Inferior parietal cortex (tissue), 1 donor: ENCODE measurements around the gene PCGF5.
"Not testable (repeated sequence)": the region's sequence is repeated elsewhere in the genome, so short reads cannot be mapped to it uniquely, and the experiment has no call there.

Experiments
- DNase-seq: peaks from one replicate; pipeline ENCODE4 v3.0.0-alpha.2; 2016; ENCODE audit errors: extremely low spot score

Gene PCGF5

DNA sequence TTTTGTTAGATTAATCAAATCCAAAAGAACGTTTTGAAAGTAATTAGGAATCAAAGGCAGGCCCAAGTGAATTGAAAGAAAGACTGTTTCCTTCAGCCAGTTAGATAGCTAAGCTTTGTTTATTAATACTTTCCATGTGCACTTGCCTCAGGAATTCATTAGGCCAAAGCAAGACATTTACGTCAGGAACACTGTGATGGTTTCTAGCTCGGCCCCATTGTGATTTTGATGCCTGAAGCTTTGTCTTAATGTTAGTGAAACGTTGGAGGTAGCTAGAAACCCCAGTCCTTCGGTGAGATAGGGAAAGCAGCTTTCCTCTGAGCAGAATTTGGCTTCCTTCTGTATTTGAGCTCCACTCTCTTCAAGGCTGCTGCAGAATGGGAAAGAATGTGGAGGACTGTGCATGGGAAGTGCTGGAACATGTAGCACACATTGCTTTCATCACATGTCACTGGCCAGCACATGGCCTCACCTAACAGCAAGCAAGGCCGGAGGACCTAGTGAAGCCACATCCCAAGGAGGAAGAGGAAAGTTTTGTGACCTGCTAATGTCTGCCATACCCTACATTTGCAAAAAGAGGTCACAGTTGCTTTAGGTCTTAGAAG is 64.1 kb downstream of the PCGF5 start:
- DNase-seq, result no peak

DNA sequence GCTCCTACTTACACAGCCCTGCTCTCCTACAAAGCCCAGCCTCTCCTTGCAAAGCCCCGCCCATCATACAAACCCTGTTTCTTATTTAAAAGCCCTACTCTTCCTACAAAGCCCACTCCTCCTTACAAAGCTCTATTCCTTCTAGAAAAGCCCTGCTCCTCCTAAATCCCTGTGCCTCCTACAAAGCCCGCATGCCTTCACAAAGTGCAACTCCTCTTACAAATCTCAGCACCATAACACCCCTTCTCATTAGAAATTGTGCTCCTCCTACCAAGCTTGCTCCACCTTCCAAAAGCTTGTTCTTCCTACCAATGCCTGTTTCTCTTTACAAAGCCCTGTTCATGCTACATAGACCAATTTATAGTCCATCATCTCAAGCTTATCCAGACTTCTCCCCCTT is 66.1 kb downstream of the PCGF5 start:
- no peak for DNase-seq

DNA sequence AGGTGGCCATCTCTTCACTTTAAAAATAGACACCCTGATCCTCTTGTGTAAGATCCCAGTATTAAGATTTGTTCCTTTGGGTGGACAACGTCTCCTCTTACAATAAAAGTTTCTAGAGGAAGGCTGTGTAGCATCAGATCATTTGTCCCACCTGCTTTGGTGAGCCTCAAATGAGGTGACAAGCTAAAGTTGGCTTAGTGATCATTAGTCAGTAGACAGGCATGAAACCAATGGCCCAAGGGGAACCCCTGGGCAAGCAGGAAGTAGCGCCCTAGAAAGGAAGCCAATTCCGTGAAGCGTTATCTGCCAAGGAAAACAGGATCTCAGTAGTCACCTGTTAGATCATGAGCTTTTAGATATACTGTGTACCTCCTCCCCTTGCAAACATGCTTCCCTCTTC is 66.8 kb downstream of the PCGF5 start:
- DNase-seq, result no peak

DNA sequence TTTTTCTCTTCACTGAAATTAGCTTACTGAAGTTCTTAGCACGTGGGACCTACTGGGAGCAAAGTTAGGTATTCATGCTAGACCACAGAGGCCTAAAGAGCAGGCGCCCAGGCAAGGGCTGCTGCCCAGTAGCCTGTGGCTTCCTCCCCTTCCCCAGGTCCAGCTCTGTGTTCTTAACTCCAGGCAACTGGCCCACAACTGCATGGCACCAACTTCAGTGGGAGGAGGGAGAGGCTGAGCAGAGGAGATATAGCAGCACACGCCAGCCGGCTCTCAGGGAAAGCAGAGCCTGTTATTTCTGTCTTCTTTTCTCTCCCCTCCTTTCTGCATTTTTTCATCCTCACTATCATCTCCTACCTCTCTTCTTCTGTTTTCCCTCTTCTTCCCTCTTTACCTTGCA is 67.4 kb downstream of the PCGF5 start:
- DNase-seq, result no peak

DNA sequence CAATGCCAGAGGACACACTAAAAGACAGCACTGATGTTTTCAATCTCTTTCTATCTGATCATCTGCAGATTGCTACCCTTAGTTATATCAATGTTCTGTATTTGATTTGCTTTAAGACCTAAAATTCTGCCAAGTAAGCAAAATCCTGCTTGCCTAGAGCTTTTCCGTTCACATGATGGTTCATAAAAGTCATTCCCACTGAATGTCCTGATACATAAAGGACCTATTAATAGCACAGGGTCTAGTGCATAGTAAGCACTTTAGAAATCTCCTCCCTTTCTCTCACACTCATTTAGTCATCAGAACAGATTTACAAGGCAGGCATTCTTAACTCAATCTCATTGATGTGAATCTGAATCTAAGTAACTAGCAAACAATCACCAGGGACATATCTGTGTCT is 68.8 kb downstream of the PCGF5 start:
- DNase-seq, result no peak

DNA sequence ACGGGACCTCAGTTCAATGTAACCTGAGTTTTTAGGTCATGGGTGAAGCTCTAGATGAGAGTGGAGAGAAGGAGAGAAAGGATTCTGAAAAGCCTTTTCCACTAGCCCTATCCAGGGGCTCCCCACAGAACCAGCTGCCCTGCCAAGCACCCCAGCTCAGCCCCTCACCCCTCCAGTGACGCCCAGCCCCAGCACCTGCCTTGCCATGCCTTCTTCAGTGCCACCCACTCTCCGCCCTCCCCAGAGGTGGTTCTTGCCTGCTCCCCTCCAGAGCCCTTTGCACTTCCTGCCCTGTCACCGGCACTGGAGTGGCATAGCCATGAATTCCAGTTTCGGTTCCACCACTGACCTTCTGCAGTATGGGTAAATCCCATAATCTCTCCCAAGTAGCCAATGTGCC is 70.1 kb downstream of the PCGF5 start:
- DNase-seq, result no peak

DNA sequence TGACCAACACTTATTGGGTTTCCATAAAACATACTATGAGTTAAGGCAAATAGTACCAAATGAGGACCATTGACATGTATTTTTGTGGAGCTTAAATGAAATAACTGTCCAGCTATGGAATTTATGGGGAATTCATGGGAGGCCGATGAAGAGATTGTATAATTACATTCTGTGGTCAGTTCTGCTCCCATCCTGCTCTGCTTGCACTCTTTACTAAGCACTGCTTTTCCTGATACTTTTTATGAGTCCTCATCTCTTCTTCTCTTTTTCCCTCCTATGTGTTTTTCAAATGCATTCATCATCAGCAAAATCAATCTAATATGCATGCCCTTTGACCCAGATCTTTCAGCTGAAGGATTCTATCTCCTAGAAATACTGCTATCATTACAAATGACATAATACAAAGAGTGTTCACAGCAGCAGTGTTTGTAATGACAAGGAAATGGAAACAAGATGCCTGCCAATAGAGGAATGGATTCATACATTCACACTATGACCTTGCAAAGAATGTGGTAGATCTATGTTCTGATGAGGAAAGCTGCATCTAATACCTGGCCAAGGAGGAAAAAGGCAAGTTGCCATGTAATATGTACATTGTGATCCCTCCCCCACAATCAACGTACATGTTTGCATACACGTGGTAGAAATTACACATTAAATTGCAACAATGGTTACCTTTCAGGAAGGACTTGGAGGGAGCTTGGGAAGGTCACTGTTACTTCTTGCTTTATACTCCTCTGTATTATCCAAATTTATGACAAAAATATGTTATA is 73.9 kb downstream of the PCGF5 start:
- DNase-seq, result no peak

DNA sequence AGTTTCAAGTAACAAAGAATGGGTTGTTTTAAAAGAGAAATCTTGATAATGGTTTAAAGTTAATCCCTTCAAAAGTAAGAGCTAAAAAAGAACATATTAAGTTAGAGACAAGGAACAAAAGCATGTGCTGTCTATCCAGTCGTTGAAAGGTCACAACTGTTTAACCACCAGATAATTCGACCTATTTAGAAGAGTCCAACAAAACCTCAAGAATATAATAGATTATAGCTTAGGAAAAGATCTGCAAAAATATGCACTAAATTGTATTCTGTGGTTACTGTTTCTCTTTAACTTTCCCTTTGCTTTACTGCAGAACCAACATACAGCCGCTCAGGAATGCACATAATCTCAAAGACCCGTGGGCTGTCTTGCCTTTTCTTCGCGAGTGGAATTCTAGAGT is 74.9 kb downstream of the PCGF5 start:
- DNase-seq, result no peak

DNA sequence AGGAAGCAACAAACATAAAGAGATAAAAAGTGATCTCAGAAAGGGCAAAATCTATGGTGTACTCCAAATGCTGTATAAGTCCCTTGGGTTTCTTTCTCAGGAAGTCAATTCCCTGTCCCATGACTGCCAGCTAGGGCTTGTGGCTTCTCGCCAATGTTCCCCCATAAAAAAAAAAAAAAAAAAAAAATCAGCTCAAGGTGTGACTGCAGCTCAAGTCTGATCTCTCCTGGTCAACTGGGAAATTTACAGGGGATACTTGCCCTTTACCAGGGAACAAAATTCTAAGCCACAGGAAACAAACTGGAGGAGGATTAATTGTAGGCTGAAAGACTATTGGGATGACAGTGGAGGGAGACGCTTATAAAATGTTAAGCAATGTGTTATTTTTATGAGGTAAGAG is 76.0 kb downstream of the PCGF5 start:
- no peak for DNase-seq

DNA sequence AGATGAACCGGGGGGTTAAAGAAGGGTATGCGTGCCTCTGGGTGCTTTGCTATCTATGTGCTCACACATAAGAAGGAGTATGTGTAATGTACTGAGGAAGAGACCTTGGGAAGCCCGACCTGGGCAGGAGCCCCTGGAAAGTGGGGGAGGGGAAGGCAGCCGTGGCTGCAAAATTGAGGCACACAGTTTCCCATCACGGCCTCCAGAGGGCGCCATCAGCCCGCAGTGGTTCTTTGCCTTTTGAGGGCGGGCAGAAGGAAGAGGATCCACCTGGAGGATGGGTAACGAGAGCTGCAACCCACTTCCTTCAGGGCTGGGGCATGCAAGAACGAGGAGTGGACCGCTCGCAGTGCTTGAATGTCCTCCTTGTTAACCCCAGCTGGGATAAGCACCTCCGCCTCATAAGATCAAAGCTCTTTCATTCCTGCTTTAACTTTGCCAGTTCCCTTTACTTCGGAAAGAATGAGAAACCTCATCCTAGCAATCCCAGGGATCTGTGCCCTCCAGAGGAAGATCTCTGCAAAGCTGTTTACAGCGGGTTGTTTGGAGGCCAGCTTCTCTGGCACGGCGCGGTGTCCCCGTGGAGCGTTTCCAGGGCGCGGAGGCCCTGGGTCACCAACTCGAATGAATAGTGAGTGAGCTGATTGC is 77.9 kb downstream of the PCGF5 start:
- peak; percentile 88 for DNase-seq

DNA sequence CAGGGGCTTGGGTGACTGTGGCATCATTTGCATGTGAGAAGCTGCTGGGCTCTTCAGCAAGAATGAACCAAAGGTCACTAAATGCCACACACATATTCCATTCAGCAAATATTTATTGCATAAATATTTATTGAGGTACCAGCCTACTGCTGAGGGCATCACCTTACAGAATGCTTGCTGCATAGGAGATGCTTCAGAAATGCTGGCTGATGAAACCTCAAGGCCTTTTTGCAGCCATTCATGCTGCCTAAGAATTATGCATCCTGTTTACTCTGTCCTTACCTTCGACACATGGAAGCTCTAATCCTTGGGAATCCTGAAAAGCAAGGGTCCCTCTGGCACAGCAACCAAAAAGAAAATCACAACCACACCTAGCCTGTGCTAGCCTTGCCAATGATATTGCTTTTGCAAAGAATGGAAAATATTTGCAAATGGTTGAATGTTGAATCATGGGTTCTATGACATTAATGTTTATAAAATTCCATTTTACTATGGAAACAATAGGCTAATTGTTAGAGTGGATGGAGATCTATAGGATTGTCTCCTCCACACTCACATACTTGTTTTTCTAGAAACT is 79.6 kb downstream of the PCGF5 start:
- DNase-seq, result no peak

DNA sequence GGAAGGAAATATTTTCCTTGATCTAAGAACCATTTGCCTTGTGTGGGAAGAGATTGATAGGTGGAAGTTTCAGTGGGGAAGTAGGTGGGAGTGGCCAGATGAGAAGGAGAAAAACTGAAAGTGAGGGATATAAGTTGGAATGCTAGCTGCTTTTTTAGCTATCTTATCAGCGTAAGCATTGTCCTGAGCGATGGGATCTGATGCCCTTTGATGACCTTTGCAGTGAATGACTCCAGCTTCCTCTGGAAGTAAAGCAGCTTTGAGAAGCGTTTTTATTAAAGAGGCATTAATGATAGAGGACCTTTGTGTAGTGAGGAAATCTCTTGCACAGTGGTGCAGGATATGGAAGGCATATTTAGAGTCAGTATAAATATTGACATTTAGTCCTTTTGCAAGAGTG is 82.5 kb downstream of the PCGF5 start:
- DNase-seq, result not testable (repeated sequence)

DNA sequence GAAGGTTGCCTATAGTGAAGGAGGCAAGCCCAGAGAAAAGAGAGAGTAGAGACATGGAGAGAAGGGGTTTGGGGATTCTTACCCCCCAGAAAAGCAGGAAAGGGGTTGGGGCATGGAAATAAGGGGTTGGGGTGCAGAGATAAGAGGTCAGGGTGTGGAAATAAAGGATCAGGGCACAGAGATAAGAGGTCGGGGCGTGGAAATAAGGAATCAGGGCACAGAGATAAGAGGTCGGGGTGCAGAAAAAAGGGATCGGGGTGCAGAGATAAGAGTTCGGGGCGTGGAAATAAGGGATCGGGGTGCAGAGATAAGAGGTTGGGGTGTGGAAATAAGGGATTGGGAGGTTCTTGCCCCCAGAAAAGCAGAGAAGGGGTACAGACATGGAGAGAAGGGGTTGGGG is 85.5 kb downstream of the PCGF5 start:
- not testable (repeated sequence) for DNase-seq

DNA sequence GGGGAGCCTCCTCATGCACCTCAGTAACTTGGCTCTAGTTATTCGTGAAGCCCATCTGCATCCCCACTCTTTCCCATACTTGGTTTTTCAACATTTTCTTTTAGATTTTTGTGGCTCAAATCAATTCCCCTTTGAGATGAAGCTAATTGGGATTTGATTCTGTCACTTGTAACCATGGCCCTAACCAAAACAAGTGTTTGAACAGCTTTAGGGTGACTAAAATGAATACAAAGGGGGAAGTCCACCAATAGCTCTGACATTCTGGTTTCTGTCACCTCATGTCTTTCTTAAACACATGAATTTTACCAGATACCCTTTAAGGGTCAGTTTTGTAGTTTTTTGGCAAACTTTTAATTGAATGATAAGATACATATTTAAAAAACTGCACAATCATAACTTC is 87.0 kb downstream of the PCGF5 start:
- no peak for DNase-seq

DNA sequence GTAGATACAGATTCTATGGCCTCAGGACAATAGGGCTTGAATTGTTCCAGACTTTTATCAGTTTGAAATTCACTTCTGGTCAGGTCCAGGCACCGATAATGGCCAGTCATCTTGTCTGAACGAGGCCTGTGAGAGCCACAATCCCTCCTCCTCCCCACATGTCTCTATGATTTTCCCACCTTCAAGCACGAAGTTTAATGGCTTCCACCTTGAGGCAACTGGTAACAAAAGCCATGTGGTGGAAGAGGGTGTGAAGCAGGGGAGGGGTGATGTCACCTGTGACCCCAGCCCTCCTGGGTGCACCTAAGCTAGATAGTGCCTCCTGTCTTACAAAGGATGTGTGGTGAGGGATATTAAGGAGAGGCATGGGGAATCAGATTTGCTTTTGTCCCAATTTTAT is 89.2 kb downstream of the PCGF5 start:
- no peak for DNase-seq

DNA sequence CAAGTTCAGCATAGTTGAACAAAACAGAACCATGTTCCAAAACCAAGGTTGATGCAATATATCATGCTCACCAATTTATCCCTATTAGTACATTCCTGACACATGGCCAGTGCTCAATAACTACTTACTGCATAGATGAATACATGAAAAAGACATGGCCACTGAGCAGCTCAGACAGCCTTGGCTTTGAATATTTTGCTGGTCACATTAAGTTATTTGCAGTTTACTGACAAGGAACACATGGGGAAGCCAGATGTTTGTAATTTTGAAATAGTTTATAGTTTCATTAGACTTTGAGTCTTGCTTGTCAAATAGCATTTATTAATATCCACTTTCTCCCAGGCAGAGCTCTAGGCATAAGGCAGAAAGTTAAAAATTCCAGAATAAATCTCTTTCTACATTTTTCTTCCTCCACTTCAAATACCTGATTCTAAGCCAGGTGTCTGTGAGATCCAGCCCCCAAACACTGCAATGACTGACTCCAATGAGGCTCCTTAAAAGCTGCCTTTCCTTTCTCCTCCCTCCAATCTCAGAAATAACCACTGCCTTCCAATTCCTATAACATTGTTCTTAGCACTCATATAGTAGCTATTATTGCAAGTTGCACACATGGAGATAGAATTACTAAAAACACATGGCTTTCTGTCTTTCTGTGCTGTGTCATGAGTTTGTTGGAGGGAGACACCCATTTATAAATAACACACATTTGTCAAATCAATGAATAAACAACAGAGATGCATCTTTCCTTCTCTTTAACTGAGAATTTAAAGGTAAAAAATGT is 91.3 kb downstream of the PCGF5 start:
- DNase-seq, result no peak

DNA sequence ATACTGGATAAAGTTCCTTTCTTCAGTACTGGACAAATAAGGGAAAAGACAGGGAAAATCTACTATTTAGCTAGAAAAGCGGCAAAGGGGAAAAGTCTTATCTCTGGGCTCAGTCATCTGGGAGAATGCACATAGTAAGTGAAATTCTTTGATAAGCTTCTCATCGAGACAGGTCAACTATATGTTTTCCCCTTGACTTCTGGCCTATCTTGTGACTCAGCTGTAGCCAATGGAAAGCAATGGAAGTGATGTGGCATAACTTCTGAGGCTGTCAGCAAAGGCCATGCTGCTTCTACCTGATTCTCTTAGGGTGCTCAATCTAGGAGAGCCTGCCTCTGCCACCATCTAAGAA is 91.9 kb downstream of the PCGF5 start:
- DNase-seq, result no peak

DNA sequence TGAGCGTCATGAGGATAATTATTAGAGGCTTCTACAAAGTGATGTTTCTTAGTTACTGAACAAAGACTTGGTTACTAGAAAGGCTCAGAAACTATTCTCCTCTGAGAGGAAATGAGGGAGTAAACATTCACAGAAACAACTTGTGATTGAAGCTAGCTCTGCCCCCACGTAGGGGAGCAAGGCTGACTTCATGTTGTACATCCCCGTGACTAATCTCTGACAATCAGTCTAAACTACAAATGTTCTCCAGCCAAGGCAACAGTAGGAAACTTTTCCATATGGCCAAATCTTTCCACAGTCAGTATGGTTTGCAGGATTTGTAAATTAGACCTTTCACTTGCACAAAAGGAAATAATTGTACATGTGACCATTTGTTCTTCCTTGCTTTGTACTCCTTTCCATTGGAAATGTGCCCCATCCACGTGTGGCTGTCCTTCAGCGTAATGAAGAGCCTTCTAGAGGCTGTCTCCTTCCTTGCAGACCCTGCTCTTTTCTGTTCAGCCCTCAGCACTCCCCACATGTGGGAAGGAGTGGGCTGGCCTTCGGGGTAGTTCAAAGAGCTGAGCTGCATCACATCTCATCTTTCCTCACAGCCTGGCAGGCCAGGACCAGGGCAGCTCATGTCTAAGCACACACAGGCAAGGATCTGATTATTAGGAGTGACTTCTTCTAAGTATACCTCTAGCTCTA is 93.5 kb downstream of the PCGF5 start:
- DNase-seq, result peak; percentile 29

DNA sequence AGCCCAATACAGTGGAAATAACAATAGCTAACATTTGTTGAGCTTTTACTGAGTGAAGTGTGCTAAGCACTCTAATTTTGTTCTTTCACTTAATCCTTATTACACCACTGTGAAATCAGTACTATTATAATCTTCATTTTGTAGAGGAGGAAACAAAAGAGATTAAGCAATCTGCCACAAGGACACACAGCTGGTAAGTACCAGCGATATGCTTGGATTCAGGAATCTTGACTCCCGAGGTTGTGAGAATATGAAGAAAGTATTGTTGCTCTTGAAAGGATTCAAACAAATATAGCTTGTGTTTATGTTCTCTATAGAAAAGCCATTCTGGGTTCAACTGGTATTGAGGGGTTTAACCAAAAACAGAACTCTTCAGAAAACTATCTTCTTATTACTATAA is 96.0 kb downstream of the PCGF5 start:
- DNase-seq, result no peak

DNA sequence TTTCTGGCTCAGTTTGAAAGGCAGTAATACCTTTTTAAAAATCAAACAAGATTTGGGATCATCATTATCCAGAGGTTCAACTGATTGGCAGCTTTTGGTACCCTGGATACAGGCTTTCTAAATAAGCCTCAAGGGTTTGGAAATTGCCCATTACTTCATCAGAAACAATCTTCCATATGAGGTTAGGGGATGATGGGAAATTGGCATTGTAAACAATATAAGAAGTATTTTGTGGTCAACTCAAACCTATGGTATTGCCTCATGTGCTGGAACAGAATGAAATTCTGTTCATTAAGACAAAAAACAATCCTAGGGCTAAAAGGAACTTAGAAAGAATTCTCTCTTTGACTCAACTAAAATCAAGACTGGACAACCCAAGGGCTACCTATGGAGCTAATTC is 97.1 kb downstream of the PCGF5 start:
- no peak for DNase-seq

DNA sequence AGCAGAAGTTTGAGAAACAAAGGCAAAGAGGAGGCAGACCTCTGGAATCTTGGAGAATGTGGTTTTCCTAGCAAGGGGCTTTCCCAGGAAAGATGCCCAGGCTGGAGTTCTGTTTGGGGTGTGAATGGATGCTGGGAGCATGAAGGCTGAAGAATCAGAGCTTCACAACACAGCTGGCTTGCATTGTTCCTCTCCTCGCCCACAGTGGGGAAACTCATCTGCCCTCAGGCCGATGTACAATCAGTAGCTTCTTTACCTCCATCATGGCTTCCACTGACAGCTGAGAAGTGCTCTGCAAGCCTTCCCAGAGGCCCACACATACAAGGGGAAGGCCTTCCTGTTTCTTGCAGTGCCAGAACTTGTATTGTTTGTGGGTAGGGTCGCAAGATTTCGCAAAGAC is 98.9 kb downstream of the PCGF5 start:
- DNase-seq, result no peak
